ENCODE results near the gene NDRG4. TPM values are rescaled to one million over a fixed set of nuclear protein-coding genes. Genes with fewer than 3 reads are reported as not detected.

Gene NDRG4
- total RNA-seq, 1 donor from 2014 or later, result 1.8 TPM

GRCh38 chr16:58481226-58481869 lies 18.6 kb upstream of the NDRG4 start:
- ATAC-seq (ENCODE audit: low read depth), result no peak
- Mint-ChIP-seq H3K9me3 (no peaks in the 10 kb centered on the region), H3K4me3 (no peak overlapping the region), H3K4me1 (no peaks in the 10 kb centered on the region), H3K27ac (no peak overlapping the region), H3K36me3 (ENCODE audit: low read depth) (no peaks in the 10 kb centered on the region), H3K27me3 (no peaks in the 10 kb centered on the region)
- CTCF ChIA-PET, result no interaction called here
- DNase-seq, result no peak
- POLR2A ChIA-PET, result no interaction called here
- no peak for TF ChIP-seq CTCF (IDR thresholded peaks at IDR 0.05)
- intact Hi-C loops (cut with micrococcal nuclease), result no loop called here

DNA sequence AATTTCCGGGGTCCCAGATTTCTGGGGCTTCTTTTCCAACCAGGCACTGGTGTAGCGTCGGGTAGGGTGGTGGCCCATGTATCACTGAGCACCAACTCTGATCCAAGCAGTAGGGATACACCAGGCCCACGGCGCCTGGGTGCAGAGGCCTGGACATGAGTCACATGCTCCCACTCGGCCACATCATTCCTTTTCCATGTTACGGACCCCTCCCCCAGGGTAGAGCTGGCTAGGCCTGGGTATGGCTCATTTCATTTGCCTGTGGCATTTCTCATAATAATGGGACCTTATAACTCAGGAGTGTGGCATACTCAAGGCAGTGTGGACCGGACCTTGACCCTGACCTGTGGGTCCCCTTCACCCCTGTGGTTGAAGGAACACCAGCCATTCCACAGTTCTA lies 18.0 kb upstream of the NDRG4 start:
- no peaks in the 10 kb centered on the region for H3K36me3 Mint-ChIP-seq (ENCODE audit: low read depth)

GRCh38 chr16:58485184-58485887 lies 14.6 kb upstream of the NDRG4 start:
- no peak for DNase-seq
- no peak for ATAC-seq (ENCODE audit: low read depth)
- ChIA-PET CTCF (interaction anchor here (1.2 to 6.0 kb wide), 2 partner anchors 65 to 148 kb away, joined by 3 to 156 read pairs; no protein-coding TSS in a partner anchor), POLR2A (no interaction called here)
- H3K36me3 Mint-ChIP-seq (ENCODE audit: low read depth), result no peaks in the 10 kb centered on the region
- peaks cover 3% of the 10 kb centered on the region for H3K27me3 Mint-ChIP-seq
- intact Hi-C loops (cut with micrococcal nuclease), result no loop called here
- H3K4me1 Mint-ChIP-seq, result no peaks in the 10 kb centered on the region
- H3K4me3 Mint-ChIP-seq, result no peak overlapping the region
- H3K27ac Mint-ChIP-seq, result no peak overlapping the region
- TF ChIP-seq CTCF (IDR thresholded peaks at IDR 0.05), result no peak
- no peaks in the 10 kb centered on the region for H3K9me3 Mint-ChIP-seq

More for the DNA sequence above, 18.0 kb upstream of the NDRG4 start:
- POLR2A ChIA-PET, result no interaction called here
- no peak for TF ChIP-seq CTCF (IDR thresholded peaks at IDR 0.05)
- ATAC-seq (ENCODE audit: low read depth) (no peak), DNase-seq (no peak)
- Mint-ChIP-seq H3K4me1 (no peaks in the 10 kb centered on the region), H3K27ac (no peak overlapping the region), H3K4me3 (no peak overlapping the region), H3K27me3 (no peaks in the 10 kb centered on the region), H3K9me3 (no peaks in the 10 kb centered on the region)
- intact Hi-C loops (cut with micrococcal nuclease), result no loop called here
- CTCF ChIA-PET, result no interaction called here

DNA sequence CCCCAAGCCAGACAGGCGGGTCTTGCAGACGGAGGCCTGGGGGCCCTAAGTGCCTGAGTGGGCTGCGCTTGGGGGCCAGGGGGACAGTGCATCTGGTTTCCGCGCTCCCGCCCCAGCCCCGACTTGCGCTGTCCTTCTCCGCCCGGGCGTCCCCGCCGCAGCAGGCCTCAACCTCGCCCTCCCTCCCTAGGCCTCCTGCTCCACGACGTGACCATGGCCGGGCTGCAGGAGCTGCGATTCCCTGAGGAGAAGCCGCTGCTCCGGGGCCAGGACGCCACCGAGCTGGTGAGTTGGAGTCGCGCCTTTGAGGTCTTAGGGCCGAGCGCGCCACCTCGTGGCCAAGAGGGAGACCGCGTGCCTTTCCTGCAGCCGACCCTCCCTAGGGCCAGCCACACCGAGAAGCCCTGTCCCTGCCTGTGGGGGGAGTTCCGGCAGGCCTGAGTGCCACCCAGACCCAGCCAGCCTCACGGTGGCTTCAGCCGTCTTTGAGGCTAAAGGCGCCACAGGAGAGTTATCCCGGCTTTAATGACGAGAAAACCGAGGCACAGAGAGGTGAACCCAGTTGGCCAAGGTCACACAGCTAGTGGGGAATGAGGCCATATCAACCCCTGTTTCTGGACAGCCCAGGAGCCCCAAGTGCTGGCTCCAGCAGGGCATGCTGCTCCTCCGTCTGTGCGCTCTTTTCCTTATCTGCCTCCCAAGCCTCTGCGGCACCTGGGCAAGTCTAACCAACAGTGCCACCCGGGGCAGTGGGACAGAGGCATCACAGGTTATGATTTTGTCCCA lies 12.2 kb upstream of the NDRG4 start:
- Mint-ChIP-seq H3K4me3 (no peak overlapping the region), H3K27me3 (peaks cover 3% of the 10 kb centered on the region), H3K4me1 (no peaks in the 10 kb centered on the region), H3K36me3 (ENCODE audit: low read depth) (no peaks in the 10 kb centered on the region), H3K9me3 (no peaks in the 10 kb centered on the region), H3K27ac (no peak overlapping the region)
- ChIA-PET POLR2A (interaction anchor here (0.9 kb wide), 1 partner anchor 151 kb away, joined by 3 read pairs; no protein-coding TSS in a partner anchor), CTCF (interaction anchor here (0.6 to 6.0 kb wide), 18 partner anchors 12 to 268 kb away, joined by 3 to 156 read pairs (median 4); no protein-coding TSS in a partner anchor)
- intact Hi-C loops (cut with micrococcal nuclease), result loop anchor here (1.0 to 2.0 kb wide), 5 partner anchors 143 to 589 kb away; no protein-coding TSS in a partner anchor
- DNase-seq, result peak; percentile 73
- ATAC-seq (ENCODE audit: low read depth), result peak; percentile 89
- peak; percentile 76 for TF ChIP-seq CTCF (IDR thresholded peaks at IDR 0.05)
